NCI-H2196 (cell line): ENCODE results near the gene SLFNL1.

Experiments used
- DNase-seq: peaks from one replicate; lab custom pipeline; 2025; ENCODE audit not compliant: unreplicated experiment; lab: John Stamatoyannopoulos, UW

The SLFNL1 gene

DNA sequence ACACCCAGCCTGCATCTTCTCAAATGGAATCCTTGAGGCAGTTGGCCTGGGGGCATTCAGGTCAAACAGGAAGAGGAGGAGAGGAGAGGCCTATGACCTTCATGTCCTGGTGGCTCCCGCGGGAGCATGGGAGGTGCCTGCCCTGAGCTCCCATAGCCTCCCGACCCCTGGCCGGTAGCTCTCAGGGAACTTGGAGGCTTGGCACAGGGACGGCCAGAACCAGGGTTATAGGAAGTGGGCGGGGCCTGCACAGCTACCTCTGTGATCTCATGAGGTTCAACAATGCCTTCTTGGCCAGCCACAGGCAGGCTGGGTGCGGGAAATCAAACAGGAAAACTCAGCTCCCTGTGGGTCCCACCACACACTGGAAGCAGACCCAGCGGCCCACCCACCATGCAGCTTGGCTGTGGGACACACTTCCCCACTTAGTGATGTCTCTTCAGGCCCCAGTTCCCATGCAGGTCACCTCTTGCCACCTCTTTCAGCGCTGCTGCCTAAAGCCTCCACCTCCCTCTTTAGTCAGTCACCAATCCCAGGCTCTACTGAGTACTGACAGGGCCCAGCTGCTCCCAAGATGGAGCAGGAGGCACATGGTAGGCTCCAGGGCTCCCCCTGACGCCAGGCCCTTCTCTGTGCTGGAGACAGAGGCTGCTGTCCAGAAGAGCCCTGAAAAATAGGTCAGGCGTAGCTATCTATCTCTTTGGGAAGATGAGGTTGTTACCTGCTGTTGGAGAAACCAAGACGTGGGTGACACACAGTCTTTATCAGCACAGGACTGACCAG, at the start of gene SLFNL1:
SLFNL1 (minus strand) TSS at position 200 of the 783 bp plus-strand sequence. CDS start 1,065 bp downstream, outside the sequence.
- no peak for DNase-seq

DNA sequence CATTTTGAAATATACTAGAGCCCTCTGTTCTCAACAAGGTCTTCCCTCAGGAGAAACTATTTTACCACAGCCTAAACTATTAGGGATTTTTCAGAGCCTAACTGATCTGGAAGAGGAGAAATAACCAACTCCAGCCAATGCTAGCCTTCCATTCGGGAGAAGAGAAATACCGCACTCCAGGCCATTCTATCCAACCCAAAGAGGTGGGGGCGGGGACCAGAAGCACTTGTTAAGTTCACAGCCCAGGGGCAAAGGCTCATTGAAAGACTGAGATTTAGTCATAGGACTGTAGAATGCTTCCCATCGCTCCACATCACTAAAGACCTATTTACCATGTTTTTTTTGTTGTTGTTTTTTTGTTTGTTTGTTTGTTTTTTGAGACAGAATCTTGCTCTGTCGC, 35.4 kb upstream of the SLFNL1 start:
- DNase-seq: no peak

DNA sequence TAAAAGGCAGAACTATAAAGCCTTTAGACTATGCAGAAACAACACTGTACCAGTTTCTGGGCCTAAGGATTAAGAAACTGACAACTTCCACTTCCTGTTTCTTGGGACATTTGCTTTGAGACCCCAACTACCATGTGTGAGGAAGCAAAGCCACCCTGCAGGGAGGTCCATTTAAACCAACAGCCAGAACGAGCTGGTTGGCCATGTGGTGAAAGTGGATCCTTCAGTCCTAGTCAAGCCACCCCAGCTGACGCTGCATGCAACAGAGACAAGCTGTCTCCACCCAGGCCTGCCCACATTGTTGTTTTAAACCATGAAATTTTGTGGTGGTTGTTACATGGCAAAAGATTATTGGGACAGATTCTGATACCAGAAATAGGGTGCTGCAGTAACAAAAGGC, 31.8 kb upstream of the SLFNL1 start:
- DNase-seq: no peak

DNA sequence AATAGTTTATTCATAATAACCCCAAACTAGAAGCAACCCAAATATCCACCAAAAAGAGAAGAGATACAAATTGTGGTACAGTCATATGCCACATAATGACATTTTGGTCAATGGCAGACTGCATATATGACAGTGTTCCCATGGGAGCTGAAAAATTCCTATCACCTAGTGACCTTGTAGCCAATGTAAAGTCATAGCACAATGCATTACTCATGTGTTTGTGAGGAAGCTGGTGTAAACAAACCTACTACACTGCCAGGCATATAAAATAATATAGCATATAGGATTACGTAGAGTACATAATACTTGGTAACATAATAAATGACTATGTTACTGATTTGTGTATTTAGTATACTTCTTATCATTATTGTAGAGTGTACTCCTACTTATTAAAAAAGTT, 29.5 kb upstream of the SLFNL1 start:
- no peak for DNase-seq

DNA sequence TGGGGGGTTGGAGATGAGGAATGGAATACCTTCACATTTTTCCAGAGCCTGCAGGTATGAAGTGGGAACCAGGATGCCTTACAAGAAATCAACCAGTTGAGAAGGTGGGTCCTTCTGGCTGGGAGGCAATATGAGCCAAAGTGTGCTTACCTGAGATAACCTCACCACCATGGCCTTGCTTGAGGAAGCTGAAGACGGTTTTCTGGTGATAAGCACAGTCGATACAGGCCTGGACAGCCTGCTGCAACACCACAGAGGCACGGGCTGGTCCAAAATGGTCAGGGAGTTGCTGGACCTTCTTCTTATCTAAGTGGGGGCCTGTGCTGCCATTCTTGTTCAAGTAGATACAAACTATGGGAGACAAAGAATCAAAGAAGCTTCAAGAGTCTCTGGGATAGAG, 27.0 kb upstream of the SLFNL1 start:
- no peak for DNase-seq

DNA sequence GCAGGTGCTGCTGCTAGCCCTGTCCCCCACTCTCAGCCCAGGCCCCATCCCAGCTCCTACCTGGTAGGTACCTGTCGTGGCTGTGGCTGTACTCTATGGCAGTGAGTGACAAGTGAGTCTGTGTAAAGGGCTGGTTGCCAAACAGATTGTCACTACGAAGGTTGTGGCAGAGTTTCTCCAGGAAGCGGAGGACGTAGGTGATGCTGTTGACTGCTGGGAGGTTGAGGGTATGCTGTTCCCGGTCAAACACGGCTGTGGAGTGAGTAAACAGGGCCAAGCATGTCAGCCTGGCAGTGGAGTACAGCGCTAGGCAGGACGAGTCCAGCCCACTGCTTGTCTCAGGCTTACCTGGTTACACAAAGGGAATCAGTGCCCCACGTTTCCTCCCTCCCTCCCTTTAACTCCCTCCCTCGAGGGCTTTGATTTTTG, 24.8 kb upstream of the SLFNL1 start:
- DNase-seq: no peak

DNA sequence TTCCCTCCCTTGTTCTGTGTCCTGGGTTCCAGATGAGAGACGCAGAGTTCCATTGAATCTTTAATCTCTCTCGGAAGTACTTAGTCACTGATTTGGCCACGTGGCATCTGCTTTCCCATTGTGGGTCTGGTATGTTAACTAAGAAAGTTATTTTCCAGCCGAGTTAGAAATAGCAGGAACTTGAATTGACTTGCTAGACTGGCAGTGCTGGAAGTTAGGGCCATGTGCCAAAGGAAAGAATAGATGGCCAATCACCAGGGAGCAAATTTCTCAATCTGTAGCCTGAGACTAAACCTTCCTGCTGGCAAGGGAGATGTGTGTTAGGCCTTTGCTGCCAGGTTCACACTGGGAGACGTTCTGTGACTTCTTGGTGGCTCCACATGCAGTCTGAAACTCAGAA, 24.2 kb upstream of the SLFNL1 start:
- DNase-seq: no peak

DNA sequence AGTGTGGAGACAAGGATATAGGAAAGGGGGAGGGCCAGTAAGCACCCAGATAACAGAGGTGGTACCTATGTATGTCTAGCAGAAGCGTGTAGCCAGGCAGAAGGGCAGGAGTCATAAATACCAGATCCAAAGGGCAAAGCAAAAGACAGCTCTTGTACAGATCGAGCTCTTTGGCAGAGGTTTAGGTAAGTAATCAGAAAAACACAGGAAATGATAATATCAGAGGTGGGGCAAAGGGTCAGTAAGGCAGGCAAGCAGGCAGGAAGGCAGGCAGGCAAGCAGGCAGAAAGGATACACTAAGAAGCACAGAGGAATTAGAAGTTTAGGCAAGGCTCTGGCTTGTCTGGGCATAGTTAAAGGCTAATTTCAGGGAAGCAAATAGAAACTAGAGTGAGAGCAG, 22.7 kb upstream of the SLFNL1 start:
- no peak for DNase-seq

DNA sequence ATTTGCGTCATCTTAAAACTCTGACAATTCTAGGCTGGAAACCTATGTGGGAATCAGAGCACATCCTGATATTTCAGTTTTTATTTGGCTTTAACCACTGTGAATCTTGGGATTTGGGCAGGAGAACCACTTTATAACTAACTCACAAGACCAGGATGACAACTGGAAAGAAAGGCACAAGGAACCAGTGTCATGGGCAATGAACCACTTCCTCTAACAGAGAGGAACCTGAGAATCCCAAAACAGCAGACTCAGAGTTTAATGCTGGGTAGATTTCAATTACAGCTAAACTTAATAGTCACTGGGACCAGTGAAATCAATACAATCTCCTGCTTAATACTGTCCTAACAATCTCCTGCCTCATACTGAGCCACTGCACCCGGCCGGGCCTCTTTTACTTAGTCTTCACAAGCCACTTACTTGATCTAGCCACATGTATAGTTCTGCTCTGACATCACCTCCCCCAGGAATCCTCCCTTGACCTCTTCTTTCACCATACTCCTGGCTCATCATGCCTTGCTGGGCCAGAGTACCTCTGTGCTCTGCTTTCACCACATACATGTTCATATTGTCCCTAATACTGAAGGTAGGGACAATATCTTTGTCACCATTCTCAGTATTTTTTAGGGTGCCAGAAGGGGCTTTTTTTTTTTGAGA, 20.2 kb upstream of the SLFNL1 start:
- no peak for DNase-seq

DNA sequence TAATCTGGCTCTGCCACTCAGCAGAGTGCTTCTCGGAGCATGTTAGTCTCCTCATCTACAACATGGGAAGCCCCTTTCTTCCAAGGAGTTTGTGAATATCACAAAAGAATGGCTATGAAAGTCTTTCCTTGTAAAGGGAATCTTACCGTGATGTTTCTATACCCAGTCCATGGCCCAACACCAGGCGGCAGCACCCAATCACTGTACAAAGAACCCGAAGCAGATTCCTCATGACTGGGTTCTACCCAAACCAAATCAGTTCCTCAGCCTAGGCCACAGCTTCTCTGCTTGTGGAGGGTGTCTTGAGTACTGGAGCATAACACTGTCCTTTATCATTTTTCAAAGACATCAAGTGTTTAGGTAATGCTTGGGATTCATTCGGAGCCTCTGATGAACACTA, 16.6 kb upstream of the SLFNL1 start:
- no peak for DNase-seq

DNA sequence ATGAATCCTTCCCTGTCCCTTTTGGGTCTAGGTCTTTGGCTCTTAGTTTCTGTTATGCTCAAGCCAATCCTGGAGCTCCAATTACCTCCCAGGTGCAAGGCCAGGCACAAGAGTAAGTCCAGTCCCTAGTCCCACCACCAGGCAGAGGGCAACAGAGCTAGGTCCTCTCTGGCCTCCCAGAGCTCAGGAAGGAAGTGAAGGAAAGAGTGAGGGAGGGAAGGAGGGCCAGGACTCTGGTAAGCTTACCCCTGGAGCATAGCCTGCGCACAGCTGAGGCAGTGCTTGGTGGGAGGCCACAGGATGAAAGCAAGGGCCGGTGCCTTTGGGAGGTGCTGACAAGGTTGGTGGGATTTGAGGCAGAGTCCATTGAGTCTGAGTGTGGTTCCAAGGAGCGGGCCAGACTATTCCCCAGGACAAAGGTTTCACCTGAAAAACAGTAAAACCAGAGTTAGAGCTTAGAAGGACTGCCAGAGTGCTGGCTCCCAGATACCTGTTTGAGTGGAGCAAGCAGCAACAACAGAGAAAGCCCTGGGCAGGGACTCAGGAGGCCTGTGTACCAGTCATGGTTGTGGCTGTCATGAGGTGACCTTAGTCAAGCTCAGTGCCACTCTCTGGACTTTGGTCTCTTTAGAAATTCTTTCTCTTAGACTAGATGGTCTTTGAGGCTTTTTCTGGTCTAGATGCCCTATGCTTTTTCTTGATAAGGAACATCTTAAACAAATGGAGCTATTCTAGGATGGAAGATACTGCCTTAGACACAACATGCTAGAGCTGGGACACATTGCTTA, 15.8 kb upstream of the SLFNL1 start:
- no peak for DNase-seq

DNA sequence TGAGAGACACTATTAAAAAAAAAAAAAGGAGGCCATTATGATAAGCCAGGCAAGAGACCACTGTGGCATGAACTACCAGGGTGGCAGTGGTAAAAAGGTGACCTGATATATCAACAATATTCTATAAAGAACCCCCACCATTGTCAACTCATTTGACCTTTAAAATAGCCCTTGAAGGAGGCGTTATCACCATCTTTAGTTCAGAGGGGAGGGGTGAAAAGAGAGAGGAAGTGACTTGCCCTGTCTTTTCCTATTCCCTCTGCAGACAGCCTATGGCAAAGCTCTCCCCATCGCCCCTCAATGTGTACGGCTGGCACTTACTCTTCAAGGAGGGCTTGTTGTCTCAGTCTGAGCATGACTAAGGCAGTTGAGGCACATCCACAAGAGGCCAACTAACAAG, 11.7 kb upstream of the SLFNL1 start:
- no peak for DNase-seq

DNA sequence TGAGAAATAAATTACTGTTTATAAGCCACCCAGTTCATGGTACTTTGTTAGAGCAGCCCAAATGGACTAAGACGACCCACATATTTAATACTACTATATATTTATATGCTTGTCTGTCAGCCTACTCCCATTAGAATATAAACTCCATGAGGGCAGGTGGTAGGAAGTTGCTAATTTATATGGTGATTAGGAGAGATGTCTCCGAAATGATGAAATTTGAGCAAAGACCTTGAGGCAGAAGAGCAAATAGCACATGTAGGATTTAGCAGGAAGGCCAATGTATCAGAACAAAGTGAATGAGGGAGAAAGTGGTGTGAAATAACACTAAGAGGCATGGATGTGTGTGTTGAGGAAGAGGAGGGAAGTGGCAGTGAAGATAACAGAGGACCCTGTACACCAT, 10.6 kb upstream of the SLFNL1 start:
- no peak for DNase-seq

DNA sequence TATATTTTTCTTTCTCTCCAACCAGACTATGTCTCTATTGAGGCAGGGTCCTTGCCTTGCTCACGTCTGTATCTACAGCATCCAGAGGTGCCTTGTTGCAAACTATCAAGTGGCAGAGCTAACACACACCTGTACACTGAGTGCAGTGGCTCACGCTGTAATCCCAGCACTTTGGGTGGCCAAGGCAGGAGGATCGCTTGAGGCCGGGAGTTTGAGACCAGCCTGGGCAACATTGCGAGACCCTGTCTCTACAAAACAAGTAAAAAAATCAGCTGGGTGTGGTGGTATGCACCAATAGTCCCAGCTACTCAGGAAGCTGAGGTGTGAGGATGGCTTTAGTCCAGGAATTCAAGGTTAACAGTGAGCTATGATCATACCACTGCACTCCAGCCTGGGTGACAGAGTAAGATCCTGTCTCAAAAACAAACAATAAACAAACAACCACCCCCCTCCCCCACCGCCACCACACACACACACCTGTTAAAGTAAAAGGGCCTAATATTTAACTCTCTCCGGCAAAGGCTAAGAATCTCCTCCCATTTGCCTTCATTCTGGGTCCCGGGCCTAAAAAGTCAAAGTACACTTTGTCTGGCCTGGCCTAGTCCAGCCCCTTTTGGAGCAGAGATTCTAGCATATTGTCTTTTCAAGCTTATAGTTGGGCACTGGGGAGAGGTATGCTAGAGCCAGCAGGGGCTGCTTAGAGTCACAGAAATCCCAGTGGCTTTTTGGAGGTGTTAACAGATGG, 9.5 kb upstream of the SLFNL1 start:
- DNase-seq: no peak

DNA sequence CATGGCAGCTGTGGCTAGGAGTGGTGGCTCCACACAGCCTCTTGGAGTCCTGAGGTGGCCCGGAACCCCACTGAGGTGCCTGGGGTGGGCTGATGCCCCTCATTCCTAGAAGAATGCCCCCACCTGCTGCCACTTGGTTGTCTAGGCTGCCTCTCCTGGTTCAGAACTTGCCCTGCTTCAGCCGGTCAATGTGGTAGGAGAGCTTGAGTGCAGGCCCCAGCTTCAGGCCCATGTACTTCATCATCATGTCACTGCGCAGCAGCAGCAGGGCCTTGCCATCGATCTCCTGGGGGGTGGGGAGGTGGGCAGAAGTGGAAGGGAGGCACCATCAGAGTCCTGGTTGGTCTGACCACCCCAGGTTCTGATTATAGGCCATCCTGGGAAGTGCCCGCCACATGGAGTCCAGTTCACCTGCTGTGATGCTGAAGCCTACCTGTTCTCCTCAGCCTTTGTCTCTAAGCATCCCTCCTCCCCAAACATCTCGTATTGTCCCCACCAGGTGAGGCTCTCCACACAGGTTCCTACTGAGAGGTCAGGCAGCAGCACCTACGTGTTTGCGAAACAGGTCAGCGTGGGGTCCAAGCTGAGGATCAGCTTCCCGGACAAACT, 6.6 kb upstream of the SLFNL1 start:
- no peak for DNase-seq

DNA sequence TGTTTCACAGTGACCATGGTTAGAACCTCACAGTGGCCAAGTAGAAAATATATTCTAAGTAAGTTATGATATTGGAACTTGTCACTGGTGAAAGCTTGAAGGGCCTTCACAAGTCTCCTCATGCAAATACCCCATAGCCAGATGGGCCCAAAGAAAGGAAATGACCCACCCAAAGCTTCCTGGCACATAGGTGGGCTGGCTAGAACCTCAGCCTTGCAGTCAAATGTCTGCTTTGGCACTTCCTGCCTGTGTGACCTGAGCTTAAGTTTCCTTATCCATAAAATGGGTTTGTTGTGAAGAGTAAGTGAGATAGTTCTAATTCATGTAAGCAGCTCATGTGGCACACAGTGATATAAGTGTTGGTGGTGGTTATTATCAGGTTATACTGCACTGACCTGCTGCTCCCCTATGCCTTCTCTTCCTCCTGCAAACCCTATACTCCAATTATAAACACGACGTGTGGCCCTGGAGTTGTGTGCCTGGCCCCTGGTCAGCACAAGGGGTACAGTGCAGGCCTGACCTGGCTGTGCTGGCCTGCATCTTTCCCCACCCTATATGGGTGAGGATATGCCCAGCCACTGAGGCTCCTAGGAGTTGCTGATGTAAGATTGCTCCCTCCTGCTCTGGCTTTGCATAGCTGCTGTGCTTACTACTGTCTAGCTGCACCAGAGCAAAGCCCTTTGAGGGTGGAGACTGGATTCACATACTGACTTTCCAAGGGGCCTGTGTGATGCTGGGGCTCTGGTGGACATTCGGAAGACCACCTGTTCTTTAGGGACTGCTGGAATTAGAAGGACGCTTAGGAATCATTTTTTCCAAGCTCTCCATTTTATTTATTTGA, 4.7 kb upstream of the SLFNL1 start:
- DNase-seq: no peak

DNA sequence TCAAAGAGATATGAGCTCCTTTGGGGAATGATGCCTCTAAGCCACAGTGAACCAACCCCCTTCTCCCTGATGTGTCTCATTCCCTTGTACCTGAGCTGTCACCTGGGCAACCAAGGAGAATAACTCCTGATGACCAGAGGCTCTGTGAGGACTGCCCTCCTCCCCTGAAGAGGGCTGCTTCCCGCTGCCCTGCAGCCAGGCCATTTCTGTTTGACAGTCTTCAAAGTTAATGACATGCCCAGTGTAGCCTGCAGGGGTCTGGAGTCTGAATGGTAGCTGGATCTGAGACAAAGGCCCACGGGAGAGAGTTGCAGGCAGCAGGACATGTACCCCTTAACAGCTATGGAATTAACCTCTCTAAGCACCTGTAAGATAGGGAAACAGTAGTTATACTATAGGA, 3.4 kb upstream of the SLFNL1 start:
- DNase-seq: no peak

DNA sequence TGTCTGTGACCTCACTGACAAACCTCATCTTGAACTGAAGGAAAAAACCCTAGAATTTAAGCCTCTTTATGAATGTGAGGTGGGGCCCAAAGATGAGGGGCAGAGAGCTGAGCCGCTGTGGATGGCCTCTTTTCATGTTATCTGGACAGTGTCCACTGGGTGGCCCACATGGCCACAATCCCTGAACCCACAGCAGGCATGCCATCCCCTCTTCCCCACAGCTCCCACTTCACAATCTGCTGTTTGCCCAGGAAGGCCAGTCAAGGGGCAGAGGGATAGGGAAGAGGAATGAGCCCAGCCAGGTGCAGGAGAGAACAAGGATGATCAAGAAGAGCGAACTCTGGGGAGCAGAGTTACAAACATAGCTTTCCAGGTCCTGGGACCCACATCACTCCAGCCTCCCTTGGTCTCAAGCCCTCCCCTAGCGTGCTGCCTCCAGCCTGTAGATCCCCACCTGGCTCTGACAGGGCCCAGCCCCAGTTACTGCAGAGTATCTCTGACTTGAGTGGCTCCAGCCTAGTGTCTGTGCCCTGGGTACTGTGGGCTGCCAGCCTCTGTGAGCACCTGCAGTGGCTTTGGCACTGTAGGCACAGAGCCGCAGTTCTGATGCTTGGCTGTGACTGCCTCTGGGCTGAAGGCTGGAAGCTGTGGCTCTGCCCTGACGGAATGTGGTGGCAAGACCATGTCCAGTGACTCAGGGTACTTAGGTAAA, 1.9 kb upstream of the SLFNL1 start:
- DNase-seq: no peak

DNA sequence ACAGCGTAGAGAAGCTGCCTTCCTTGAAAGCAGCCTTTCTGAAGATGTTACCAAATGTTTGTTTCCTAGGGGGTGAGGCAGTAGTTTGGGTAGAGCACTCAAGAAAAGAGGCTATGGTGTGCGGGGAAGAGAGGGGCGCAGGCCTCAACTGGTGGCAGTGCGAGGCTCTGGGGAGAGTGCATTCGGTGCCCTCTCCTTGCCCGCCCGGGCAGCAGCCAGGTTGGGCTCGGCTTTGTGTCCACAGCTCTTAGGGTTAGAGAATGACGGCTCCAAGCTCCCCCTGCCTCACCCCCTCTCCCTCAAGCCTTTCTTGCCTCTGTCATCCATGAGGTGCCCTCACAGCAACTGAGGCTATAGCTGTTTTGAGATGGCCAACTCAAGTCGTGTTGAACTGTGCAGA, 899 bp upstream of the SLFNL1 start:
- DNase-seq: no peak
